HFFc6 (cell line): ENCODE measurements around the gene SMAP2. TPM values are rescaled to one million over a fixed set of nuclear protein-coding genes. Genes with fewer than 3 reads are reported as not detected.

Experiments
- DNase-seq: peaks from one replicate; pipeline ENCODE4 v3.0.0-alpha.2; 2018
- H3K27ac Mint-ChIP-seq: 2 replicates; pipeline ENCODE4 v1.8.0; 2020; ENCODE audit warnings: mild to moderate bottlenecking, mixed read lengths
- H3K27me3 Mint-ChIP-seq: 2 replicates; pipeline ENCODE4 v1.8.0; 2021; ENCODE audit warnings: mild to moderate bottlenecking, moderate library complexity, mixed read lengths; ENCODE audit not compliant: insufficient read depth
- H3K36me3 Mint-ChIP-seq: 2 replicates; pipeline ENCODE4 v1.8.0; 2021; ENCODE audit warnings: low read depth, mixed read lengths
- H3K4me1 Mint-ChIP-seq: 2 replicates; pipeline ENCODE4 v1.8.0; 2020; ENCODE audit warnings: low read depth, mixed read lengths
- H3K4me3 Mint-ChIP-seq: 2 replicates; pipeline ENCODE4 v1.8.0; 2020; ENCODE audit warnings: mild to moderate bottlenecking, moderate library complexity, mixed read lengths
- H3K9me3 Mint-ChIP-seq: 2 replicates; pipeline ENCODE4 v1.8.0; 2020; ENCODE audit warnings: mild to moderate bottlenecking, mixed read lengths
- total RNA-seq, 6 experiments: library from RNA; stranded (reverse); fragmentation: NEBNext Ultra II Directional; extraction: Animal tissue kit (Norgen Biotek cat#: 25700); gene quantifications; 2 replicates in 1 of 6; 3 replicates in 5 of 6; pipeline ENCODE4 v1.2.3, GENCODE V29; 2021
- TF ChIP-seq, protein P1 (sequence below): fragments of 200-600 bp; sonication (generic); IDR thresholded peaks from 2 replicates; pipeline ENCODE4 v1.5.0; 2021; ENCODE audit warnings: antibody characterized with exemption, mild to moderate bottlenecking

The SMAP2 gene
- total RNA-seq, 6 experiments from 2014 or later = 27.7 to 37.5 (median 32.7) TPM

GRCh38 chr1:40351124-40351523 is 22.4 kb upstream of the SMAP2 start:
- no peak for DNase-seq
- Mint-ChIP-seq H3K4me1 (no peaks in the 10 kb centered on the region; the same call in 1 of the 2 replicates), H3K4me3 (no peak overlapping the region), H3K27me3 (peaks cover 15% of the 10 kb centered on the region), H3K36me3 (no peaks in the 10 kb centered on the region), H3K9me3 (no peaks in the 10 kb centered on the region), H3K27ac (no peak overlapping the region)
- TF ChIP-seq, protein P1, sequence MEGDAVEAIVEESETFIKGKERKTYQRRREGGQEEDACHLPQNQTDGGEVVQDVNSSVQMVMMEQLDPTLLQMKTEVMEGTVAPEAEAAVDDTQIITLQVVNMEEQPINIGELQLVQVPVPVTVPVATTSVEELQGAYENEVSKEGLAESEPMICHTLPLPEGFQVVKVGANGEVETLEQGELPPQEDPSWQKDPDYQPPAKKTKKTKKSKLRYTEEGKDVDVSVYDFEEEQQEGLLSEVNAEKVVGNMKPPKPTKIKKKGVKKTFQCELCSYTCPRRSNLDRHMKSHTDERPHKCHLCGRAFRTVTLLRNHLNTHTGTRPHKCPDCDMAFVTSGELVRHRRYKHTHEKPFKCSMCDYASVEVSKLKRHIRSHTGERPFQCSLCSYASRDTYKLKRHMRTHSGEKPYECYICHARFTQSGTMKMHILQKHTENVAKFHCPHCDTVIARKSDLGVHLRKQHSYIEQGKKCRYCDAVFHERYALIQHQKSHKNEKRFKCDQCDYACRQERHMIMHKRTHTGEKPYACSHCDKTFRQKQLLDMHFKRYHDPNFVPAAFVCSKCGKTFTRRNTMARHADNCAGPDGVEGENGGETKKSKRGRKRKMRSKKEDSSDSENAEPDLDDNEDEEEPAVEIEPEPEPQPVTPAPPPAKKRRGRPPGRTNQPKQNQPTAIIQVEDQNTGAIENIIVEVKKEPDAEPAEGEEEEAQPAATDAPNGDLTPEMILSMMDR = no peak

GRCh38 chr1:40352126-40352525 is 21.4 kb upstream of the SMAP2 start:
- Mint-ChIP-seq H3K9me3 (peaks cover 6% of the 10 kb centered on the region), H3K4me1 (no peaks in the 10 kb centered on the region; the same call in 1 of the 2 replicates), H3K27ac (no peak overlapping the region), H3K27me3 (peaks cover 15% of the 10 kb centered on the region), H3K36me3 (no peaks in the 10 kb centered on the region), H3K4me3 (no peak overlapping the region)
- DNase-seq = no peak
- TF ChIP-seq, protein P1 = no peak

DNA sequence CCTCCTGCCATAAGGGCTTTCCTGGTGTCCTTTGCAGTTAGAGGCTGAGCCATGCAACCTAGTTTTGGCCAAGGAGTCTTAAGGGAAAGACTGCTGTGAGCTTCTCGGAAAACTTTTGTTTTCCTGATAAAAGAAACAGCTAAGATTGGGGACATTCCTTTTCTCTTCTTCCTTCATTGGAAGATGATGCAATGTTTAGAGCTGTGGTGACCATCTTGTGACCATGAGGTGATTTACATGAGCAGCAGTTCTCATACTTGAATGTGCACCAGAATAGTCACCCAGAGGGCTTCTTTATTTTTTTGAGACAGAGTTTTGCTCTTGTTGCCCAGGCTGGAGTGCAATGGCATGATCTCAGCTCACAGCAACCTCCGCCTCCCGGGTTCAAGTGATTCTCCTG is 20.4 kb upstream of the SMAP2 start:
- Mint-ChIP-seq H3K4me1 (no peaks in the 10 kb centered on the region; the same call in 1 of the 2 replicates), H3K9me3 (peaks cover 16% of the 10 kb centered on the region), H3K36me3 (no peaks in the 10 kb centered on the region), H3K27ac (no peak overlapping the region), H3K4me3 (no peak overlapping the region), H3K27me3 (peaks cover 15% of the 10 kb centered on the region)
- TF ChIP-seq, protein P1 = no peak
- DNase-seq = no peak

- Mint-ChIP-seq H3K27me3 (peaks cover 16% of the 10 kb centered on the region; the same call in 1 of the 2 replicates), H3K4me1 (peaks cover 4% of the 10 kb centered on the region), H3K4me3 (no peak overlapping the region), H3K36me3 (peaks cover 7% of the 10 kb centered on the region), H3K9me3 (peaks cover 32% of the 10 kb centered on the region), H3K27ac (no peak overlapping the region)
- DNase-seq = no peak
- TF ChIP-seq, protein P1 = no peak
These were observed 15.9 kb upstream of the SMAP2 start for GRCh38 chr1:40357625-40358024.

GRCh38 chr1:40360631-40361030 is 12.9 kb upstream of the SMAP2 start:
- H3K36me3 Mint-ChIP-seq = peaks cover 7% of the 10 kb centered on the region
- peaks cover 9% of the 10 kb centered on the region for H3K27me3 Mint-ChIP-seq
- TF ChIP-seq, protein P1 = no peak
- H3K27ac Mint-ChIP-seq = no peak overlapping the region
- DNase-seq = no peak
- no peak overlapping the region for H3K4me3 Mint-ChIP-seq
- H3K4me1 Mint-ChIP-seq = peaks cover 12% of the 10 kb centered on the region
- H3K9me3 Mint-ChIP-seq = peaks cover 32% of the 10 kb centered on the region

DNA sequence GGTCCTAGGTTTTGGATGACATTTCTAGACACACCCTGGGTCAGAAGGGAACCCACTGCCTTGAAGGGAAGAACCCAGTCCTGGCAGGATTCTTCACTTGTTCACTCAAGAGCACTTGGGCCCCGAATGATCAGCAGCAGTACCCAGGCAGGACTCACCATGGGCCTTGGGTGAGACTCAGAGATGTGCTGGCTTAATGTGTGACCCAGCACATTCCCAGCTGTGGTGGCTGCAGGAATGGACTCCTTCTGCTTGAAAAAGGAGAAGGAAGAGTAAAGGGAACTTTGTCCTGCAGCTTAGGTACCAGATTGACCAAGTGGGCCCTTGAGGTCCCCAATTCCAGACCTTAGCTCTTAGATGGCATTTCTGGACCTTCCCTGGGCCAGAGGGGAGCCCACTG is 12.3 kb upstream of the SMAP2 start:
- Mint-ChIP-seq H3K36me3 (peaks cover 7% of the 10 kb centered on the region), H3K4me3 (no peak overlapping the region), H3K4me1 (peaks cover 12% of the 10 kb centered on the region), H3K9me3 (peaks cover 32% of the 10 kb centered on the region), H3K27ac (no peak overlapping the region), H3K27me3 (peaks cover 9% of the 10 kb centered on the region)
- TF ChIP-seq, protein P1 = no peak
- no peak for DNase-seq
